Measurements from ENCODE around the gene PCSK1. TPM values are rescaled to one million over a fixed set of nuclear protein-coding genes. Genes with fewer than 3 reads are reported as not detected.
"Not testable (repeated sequence)": the region's sequence is repeated elsewhere in the genome, so short reads cannot be mapped to it uniquely, and the experiment has no call there.

PCSK1 gene
- polyA plus RNA-seq, 3 donors = 1.1 to 5.1 TPM; not detected in 1

DNA sequence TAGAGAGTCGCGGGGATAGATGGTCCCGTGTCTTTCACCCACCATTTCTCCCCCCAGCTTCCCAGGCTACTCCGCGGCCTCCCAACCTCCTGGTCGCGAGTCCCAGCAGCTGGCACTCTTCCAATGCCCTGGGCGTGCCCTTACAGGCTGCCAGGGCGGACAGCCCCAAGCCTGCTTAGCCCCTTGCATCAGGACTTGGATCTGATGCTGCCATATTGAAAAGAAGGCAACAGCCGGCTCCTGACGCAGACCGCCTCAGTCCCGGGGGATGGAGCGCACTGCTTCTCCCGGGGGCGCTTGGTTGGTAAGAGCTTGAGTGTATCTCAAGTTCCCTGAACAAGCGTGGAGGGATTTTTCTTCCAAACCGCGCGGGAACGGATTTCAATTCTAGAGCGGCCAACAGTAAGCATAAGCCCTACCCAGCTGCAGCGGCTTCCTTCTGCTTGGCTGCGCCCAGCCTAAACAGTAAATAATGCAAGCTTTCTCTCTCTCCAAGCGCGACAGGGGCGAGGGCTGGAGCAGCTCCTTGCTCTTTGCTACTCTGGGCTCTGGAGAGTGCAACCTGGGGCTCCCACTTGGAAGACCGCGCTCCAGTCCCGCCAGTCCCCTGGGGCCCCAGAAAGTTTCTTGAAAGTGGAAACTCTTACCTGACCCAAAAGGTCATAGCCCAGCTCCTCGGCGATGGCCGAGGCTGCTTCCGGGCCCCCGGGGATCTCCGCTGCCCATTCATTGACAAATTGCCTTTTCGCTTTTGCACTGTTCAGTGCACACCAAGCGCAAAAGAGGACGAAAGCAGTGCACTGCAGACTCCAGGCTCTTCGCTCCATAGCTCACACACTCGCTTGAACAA lies 607 bp downstream of the PCSK1 start:
- 4 to 9% (median 5%) methylated on average over 40 to 41 of the region's 41 CpGs for WGBS, 3 donors
- no peak overlapping the region for H3K27ac ChIP-seq (ENCODE audit: low read depth, low read length)

DNA sequence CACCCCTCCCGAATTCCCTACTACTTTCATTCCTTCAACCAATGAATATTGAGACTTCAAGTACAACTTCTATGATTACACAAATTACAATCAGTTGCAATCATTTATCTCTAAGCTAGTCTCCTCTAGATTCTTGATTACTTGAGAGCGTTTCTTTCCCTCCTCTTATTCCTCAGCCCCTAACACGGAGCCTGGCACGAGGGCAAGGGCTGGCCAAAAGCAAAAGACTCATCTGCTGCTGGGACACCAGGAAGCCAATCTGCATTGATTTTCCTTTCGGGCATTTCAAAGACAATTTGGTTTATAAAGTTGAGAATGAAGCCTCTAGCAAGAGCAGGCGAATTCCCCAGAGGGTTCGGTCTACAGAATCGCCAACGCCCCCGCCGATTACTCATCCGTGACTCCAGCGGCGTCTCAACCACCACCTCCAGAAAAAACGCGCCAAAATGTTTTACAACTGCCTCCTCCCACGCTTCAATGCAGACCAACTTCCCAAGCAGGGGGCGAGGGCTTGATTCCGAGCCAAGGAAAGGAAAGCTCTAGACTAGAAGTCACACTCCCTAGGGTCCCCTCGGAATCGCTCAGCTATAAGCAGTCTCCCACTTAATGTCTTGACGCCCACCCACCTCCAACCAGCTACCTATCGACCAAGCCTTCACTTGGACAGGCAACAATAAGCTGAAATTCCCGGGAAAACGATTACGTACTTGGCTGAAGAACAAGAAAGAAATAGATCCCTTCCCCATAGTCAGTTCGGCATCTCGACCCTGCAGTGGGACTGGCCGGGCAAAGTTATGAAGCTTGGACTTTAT lies 1.5 kb downstream of the PCSK1 start:
- H3K27ac ChIP-seq (ENCODE audit: low read depth, low read length) = no peak overlapping the region
- 5 to 17% (median 5%) methylated on average over 29 of the region's 29 CpGs for WGBS, 3 donors

DNA sequence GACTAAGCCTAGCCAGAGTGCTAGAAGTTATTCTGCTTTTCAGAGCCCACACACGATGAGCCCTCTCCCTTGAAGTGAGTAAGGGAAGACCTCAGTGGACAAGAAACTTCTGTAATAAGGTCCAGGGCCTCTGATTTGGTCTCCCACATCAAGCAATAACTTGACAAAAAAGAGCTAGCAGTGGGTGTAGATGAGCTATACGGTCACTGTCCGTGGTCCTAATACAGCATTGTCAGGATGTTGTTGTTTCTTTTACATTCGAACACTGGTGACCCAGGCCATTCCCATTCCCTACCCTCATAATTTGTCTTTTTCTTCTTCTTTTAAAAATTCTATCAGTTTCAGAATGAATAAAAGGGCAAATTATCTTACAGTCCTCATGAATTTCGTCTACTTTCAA lies 5.2 kb downstream of the PCSK1 start:
- no peak overlapping the region for H3K27ac ChIP-seq (ENCODE audit: low read depth, low read length)
- WGBS, 3 donors = 45 to 48% (median 46%) methylated on average over 5 of the region's 5 CpGs

DNA sequence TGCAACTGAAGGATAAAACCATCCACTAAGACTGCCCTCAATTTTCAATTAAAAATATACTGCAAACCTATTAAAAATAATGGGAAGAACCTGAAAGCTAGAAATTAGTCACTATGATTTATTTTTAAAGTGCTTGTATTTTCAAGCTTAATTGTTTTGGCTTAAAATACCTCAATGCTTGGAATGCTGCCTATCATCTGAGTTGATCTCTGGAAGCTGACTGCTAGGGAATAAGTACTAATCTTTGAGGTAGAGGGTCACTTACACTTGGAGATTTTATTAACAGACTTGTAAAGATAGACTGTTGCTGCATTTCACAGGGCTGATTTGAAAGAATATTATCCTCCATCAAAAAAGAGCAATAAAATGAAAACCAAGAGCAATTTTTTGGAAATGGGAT lies 6.2 kb downstream of the PCSK1 start:
- H3K27ac ChIP-seq (ENCODE audit: low read depth, low read length) = no peak overlapping the region

DNA sequence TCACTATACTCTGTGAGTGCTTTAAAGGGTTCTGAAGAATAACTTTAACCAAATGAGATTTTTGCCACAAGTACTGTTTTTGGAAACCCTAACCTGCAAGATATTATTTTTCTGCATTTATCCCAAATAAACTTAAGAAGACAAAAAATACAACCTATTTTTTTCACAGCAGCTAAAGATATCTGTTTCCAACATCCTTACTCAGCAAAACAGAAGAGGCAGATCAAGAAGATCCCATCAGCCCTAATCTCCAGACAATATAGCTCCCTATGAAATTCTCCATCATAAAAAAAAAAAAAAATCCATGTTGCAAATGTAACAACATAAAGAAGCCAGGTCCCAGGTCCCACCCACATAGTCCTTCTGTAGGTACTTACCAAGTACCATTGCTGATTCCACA lies 7.6 kb downstream of the PCSK1 start:
- no peak overlapping the region for H3K27ac ChIP-seq (ENCODE audit: low read depth, low read length)

DNA sequence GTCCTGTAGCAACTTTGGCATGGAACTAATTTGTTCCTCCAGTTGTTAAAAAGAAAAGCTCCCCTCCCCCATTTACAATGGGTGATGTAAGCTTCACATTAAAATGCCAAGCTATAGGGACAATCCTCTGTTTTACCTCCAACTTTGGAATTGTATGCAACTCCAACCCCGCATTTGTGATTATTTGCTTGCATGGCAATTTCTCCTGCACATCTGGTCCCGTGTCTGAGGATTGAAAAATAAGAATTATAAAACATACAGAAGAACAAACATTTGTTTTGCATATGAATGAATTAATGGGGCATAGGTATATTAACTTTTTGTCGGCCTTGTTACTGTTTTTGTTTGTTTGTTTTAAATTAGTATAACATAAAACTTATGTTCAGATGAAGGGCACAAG lies 17.2 kb downstream of the PCSK1 start:
- H3K27ac ChIP-seq (ENCODE audit: low read depth, low read length) = no peak overlapping the region
- WGBS, 3 donors = 87 to 88% (median 87%) methylated on average over 3 of the region's 3 CpGs

DNA sequence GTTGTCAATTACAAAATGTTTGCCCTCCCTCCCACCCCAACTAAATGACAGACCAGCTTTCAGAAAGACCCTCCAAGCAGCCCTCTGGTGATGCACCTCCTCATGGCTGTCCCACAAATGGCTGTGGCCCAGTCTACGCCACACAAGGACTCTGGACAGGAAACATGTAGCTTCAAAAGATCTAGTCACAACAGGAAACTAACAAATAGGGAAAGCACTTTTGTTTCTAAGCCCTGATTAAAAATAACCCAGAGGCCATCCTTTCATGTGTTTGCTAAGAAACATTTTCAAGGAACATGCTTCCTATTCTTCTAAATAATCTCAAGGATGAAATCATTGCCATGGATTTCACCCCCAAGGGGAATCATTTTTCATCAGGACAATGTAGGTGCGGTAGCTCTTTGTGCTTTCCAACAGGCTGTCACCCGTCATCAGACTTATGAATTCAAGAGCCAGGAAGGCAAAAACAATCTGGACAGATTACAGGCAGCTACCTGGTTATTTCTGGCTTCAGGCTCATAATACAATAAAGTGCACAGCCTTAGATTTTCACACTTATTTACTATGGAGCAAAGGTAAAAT lies 20.1 kb downstream of the PCSK1 start:
- no peak overlapping the region for H3K27ac ChIP-seq (ENCODE audit: low read depth, low read length)
- 58 to 80% (median 64%) methylated on average over 3 of the region's 3 CpGs for WGBS, 3 donors

DNA sequence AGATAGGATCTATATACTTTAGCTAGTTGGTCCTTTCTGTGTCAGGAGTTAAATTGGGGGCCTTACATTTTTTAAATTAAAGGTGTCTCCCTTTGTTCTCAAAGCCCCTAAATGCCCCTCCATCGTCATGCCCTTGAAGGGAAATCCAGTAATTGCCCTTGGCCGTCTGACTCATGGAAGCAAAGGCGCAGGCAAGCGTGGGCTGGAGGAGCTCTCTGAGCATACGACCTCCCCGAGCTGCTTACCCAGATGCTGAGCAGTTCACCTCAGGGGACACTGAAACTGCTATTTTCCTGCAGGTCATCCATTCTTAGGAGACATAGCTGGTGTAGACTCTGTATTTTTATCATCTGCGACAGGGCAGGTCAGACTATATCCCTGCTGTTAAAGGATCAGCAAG lies 23.0 kb downstream of the PCSK1 start:
- WGBS, 3 donors = 77 to 89% (median 89%) methylated on average over 7 of the region's 7 CpGs
- no peak overlapping the region for H3K27ac ChIP-seq (ENCODE audit: low read depth, low read length)

DNA sequence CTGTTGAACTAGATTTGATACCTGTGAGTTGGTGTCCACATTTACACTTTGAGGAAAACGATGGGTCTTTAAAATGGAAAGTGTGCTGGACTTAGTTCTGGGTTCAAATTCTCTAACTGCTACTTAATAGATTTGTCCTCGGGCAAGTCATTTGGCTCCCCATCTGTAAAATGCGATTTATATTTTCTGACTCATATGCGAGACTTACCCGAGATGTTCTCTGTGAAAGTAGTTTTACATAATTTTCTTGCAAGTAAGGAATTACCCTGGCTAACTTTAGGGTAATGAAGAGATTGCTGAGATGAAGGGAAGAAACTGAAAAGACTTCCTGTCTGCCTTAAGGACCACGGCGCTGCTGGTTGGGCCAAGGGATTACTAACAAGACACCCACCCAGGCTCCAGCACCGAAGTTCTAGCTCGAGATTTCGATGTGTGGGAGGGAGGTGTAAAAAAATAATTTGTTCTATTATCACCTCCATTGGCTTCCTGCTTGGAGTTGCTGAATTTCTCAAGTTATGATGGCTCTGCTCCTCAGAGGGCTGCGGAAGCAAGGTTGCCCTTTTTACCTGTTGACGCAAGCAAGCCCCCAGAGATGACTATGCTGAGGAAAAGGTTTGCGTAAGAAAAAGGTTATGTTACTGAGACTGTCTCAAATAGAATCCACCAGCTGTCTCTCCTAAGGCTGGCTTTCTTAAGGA lies 24.1 kb downstream of the PCSK1 start:
- 87 to 89% (median 87%) methylated on average over 13 of the region's 13 CpGs for WGBS, 3 donors
- H3K27ac ChIP-seq (ENCODE audit: low read depth, low read length) = no peak overlapping the region

DNA sequence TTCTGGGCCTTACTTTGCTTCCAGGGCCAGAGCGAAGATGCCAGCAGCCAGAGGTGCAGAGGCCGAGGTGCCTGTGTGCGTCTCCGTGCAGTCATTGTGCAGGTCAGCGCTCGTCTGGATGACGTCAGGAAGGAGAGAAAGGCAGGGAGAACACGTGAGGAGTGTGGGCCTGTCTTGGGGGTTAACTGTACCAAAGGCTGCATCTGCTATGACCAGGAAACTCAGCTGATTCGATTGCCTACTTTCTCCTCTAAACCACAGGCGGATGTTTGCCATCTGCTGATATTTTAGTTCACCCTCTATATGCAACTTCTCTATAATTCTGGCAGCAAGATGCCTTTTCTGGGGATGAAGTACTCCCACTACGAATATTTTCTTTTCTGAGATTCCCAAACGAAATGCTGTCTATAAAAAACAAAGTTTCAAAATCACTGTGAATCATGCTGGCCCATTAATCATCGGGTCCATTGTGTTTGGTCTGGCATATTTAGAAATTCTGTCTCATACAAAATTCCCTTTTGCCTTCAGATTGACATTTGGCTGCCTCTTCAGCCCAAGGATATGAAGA lies 24.8 kb downstream of the PCSK1 start:
- WGBS, 3 donors = 67 to 82% (median 68%) methylated on average over 13 of the region's 13 CpGs
- no peak overlapping the region for H3K27ac ChIP-seq (ENCODE audit: low read depth, low read length)

DNA sequence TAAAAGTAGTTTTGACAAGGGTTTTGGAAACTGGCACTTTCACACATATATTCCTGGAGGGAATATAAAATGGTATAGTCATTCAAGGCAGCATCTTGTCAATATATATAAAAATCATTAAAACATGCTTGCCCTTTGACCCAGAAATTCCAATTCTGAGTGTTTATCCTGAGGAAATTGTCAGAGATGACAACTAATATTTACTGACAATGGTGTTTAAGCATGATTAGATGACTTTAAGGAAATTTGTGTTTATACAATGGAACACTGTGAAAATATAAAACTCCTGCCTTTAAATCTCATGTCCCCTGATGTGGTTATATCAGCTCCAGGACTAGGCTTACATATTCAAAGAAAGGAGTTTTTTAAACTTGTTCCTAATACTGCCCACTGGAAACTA lies 25.6 kb downstream of the PCSK1 start:
- H3K27ac ChIP-seq (ENCODE audit: low read depth, low read length) = no peak overlapping the region

DNA sequence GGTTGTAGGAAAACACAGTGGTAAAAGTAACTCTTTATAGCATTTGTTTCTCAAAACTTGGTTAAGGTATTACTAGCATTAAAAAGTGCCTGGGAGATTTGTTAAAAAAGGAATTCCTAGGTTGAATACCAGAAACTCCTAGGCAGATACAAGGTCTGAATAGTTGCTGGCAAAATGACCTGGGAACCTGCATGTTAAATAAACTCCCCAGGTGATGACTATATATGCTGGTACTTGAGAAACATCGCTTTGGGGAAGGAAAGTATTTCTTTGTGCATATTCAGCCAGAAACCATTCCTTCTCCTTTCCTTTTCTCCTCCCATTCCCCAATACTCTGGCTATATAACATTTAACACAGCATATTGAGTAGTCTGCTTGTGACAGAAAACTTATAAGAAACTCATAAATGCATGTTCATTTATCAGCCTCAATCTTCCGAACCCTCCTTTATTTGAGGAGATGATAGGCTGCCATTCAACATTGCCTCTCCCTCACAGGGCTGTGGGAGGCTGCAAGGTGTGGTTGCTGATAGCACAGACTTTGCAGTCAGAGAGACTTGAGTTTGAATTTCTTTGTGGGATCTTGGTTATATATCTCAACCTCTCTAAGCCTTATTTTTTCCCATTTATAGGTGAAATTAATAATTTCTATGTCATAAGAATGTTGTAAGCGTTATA lies 28.7 kb downstream of the PCSK1 start:
- no peak overlapping the region for H3K27ac ChIP-seq (ENCODE audit: low read depth, low read length)
- WGBS, 3 donors = 86 to 89% (median 88%) methylated on average over 3 of the region's 3 CpGs

DNA sequence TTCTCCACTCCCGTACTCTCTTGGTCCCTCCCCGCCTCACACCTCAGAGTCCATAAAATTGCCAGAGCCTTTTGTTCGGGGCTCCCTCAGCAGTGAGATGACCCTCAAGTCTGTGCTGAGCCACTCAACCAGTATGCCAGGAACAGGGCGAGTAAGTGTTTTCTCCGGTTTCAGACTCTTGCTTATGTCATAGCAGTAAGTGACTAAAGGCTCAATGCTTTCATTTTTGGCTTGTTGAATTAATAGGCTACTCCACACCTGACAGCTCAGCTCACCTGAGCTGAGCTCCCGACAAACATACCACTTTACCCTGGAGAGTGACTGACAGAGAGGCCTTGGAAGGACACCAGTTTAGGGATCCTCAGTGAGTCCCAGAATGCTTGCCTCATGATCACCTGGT lies 30.5 kb downstream of the PCSK1 start:
- WGBS, 3 donors = 79 to 85% (median 85%) methylated on average over 6 of the region's 6 CpGs
- H3K27ac ChIP-seq (ENCODE audit: low read depth, low read length) = no peak overlapping the region

DNA sequence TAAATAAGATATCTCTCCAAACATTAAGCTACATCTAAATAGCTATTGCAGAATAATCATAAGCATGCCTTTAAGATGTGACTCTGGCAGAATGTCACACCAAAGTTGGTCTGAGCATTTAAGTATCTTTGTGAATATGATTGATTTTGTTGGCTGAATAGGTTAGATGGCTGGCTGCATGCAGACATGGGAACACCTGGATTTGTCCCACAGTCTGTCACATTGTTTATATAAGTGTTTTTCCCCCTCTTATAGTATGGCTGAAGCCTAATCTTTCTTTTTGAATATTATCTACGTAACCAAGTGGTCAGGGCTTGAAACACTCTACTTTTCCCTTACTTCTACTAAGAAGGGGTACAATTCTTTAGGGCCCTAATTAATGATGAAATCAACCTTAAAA lies 36.2 kb downstream of the PCSK1 start:
- 40 to 89% (median 78%) methylated on average over 1 of the region's 1 CpG for WGBS, 3 donors
- no peak overlapping the region for H3K27ac ChIP-seq (ENCODE audit: low read depth, low read length)

DNA sequence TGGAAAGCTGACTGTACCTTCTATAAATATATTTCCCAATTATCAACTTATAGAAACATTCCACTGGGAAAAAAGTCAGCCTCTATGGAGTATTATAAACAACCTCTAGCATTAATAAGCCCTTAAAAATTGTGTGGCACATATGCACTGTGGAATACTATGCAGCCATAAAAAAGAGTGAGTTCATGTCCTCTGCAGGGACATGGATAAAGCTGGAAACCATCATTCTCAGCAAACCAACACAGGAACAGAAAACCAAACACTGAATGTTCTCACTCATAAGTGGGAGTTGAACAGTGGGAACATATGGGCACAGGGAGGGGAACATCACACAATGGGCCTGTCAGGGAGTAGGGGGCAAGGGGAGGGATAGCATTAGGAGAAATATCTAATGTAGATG lies 37.8 kb downstream of the PCSK1 start:
- H3K27ac ChIP-seq (ENCODE audit: low read depth, low read length) = not testable (repeated sequence)

DNA sequence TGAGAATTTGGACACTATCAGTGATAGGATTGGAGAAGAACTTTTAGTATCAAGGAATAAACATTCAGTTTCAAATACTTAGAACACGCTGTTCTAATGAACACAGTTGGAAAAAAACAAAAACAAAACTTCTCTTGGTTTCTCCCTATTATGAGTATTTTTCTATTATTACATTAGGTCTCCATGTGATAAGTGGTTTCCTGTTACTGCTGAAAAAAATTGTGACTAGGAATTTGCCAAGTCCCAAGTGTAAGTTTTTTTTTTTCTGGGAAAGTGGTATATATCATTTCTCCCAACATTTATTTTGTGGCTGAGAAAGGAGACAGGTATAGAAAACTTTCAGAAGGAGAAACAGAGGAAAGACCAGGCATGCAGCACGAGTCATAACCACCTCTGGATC lies 41.1 kb downstream of the PCSK1 start:
- 63 to 82% (median 76%) methylated on average over 2 of the region's 2 CpGs for WGBS, 3 donors
- H3K27ac ChIP-seq (ENCODE audit: low read depth, low read length) = no peak overlapping the region

DNA sequence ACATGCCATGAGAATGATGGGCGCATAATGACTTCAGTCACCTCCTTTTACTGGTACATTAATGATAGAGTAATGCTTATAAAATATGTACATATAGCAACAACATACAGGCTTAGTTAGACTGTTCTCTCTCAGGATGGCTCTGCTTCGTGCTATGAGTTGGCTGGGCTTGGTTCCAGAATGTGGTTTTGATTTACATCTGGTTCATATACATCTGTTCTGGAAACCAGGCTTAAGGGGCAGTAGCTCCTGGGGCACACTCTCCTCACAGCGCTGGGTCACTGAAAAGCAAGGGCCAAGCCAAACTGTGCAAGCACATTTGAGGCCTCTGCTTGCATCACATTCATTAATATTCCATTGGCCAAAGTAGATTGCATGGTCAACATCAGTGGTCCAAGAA lies 44.9 kb downstream of the PCSK1 start:
- 68 to 92% (median 73%) methylated on average over 3 of the region's 3 CpGs for WGBS, 3 donors
- no peak overlapping the region for H3K27ac ChIP-seq (ENCODE audit: low read depth, low read length)

DNA sequence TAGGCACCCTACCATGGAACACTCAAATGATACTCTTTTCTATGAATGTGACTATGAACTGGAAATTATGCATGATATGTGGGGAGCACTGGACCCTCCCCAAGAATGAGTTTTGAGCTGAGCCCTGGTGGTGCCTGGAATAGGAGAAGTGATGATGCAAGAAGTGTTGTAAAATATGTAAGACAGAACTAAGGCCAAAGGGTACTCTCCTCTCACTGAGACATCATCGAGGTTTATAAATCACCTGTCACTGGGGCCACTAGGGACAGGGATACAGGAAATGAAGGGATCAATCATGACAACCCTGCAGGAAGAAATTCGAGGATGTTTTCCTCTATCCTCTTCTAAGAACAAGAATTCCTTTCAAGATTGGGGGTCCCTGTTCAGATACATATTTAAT lies 45.4 kb downstream of the PCSK1 start:
- 32 to 65% (median 43%) methylated on average over 2 of the region's 2 CpGs for WGBS, 3 donors

More for the DNA sequence above, 45.4 kb downstream of the PCSK1 start:
- H3K27ac ChIP-seq (ENCODE audit: low read depth, low read length) = no peak overlapping the region

Data from adipose tissue (tissue), 3 donors.